ENCODE measurements around the gene CLDN9. TPM values are rescaled to one million over a fixed set of nuclear protein-coding genes. Genes with fewer than 3 reads are reported as not detected.

Gene CLDN9
- total RNA-seq, 2 experiments from 2014 or later: not detected

- DNase-seq (peak; percentile 28 to 90 (median 74)), ATAC-seq (ENCODE audit: poor library complexity) (peak; percentile 21)
- Histone ChIP-seq H3K36me3 (ENCODE audit: insufficient read depth, low read length) (peaks cover 11% of the 10 kb centered on the region), H3K4me1 (ENCODE audit: insufficient read depth, low read length) (peaks cover 77% of the 10 kb centered on the region), H3K27ac (ENCODE audit: low read depth in 1 of 2, low read length in 2 of 2) (peak overlapping the region; percentile 35 to 80), H3K9me3 (ENCODE audit: control insufficient read depth in 1 of 2, insufficient read depth in 1 of 2, low read length in 2 of 2) (no peaks in the 10 kb centered on the region), H3K4me3 (ENCODE audit: low read length) (peak overlapping the region; percentile 63), H3K27me3 (ENCODE audit: control insufficient read depth in 1 of 2, insufficient read depth in 2 of 2, low read length in 2 of 2) (peaks cover 3 to 4% of the 10 kb centered on the region in 2 experiments)
- CTCF ChIA-PET: interaction anchor here (1.4 to 5.4 kb wide), 7 partner anchors 10 to 108 kb away, joined by 3 to 38 read pairs (median 6); no protein-coding TSS in a partner anchor
- H3K36me3 Mint-ChIP-seq (ENCODE audit: low read depth): peaks cover 13% of the 10 kb centered on the region
- peak overlapping the region; percentile 66 for H3K4me3 Mint-ChIP-seq
- POLR2A ChIA-PET: interaction anchor here (1.0 to 3.3 kb wide), 6 partner anchors 8 to 261 kb away, joined by 3 to 24 read pairs (median 8); partner anchors contain the start of gene ZNF263
- H3K4me1 Mint-ChIP-seq (ENCODE audit: low read depth): peaks cover 49% of the 10 kb centered on the region
- TF ChIP-seq CTCF (IDR thresholded peaks at IDR 0.05): peak; percentile 28
- H3K27me3 Mint-ChIP-seq: no peaks in the 10 kb centered on the region
- intact Hi-C loops (cut with DNase I, micrococcal nuclease): loop anchor here (2.0 to 10.0 kb wide), 3 partner anchors 17 to 433 kb away; no protein-coding TSS in a partner anchor
- peak overlapping the region; percentile 78 for H3K27ac Mint-ChIP-seq
- no peaks in the 10 kb centered on the region for H3K9me3 Mint-ChIP-seq
Observed at GRCh38 chr16:3021449-3022207, 8.9 kb downstream of the CLDN9 start.

GRCh38 chr16:3022208-3022683 lies 9.5 kb downstream of the CLDN9 start:
- Histone ChIP-seq H3K4me1 (ENCODE audit: insufficient read depth, low read length) (peaks cover 77% of the 10 kb centered on the region), H3K4me3 (ENCODE audit: low read length) (no peak overlapping the region), H3K9me3 (ENCODE audit: control insufficient read depth in 1 of 2, insufficient read depth in 1 of 2, low read length in 2 of 2) (no peaks in the 10 kb centered on the region), H3K36me3 (ENCODE audit: insufficient read depth, low read length) (peaks cover 17% of the 10 kb centered on the region), H3K27me3 (ENCODE audit: control insufficient read depth in 1 of 2, insufficient read depth in 2 of 2, low read length in 2 of 2) (peaks cover 2 to 3% of the 10 kb centered on the region in 2 experiments), H3K27ac (ENCODE audit: low read depth in 1 of 2, low read length in 2 of 2) (peak overlapping the region; percentile 35 to 80)
- Mint-ChIP-seq H3K4me3 (peak overlapping the region; percentile 66), H3K27ac (peak overlapping the region; percentile 78), H3K4me1 (ENCODE audit: low read depth) (peaks cover 49% of the 10 kb centered on the region), H3K9me3 (no peaks in the 10 kb centered on the region), H3K36me3 (ENCODE audit: low read depth) (peaks cover 19% of the 10 kb centered on the region), H3K27me3 (no peaks in the 10 kb centered on the region)
- intact Hi-C loops (cut with DNase I, micrococcal nuclease): loop anchor here in 1 of 2 experiments (10.0 kb wide), 1 partner anchor 433 kb away; no protein-coding TSS in a partner anchor
- CTCF ChIA-PET: interaction anchor here (1.4 to 5.4 kb wide), 7 partner anchors 9 to 107 kb away, joined by 3 to 38 read pairs (median 6); no protein-coding TSS in a partner anchor
- DNase-seq: peak in 13 of 14 experiments; percentile 64 to 90 (median 81)
- TF ChIP-seq CTCF (IDR thresholded peaks at IDR 0.05): no peak
- POLR2A ChIA-PET: interaction anchor here (0.7 to 3.3 kb wide), 9 partner anchors 8 to 379 kb away, joined by 3 to 24 read pairs (median 5); partner anchors contain the start of genes ZNF174 and ZSCAN32
- peak; percentile 18 for ATAC-seq (ENCODE audit: poor library complexity)

GRCh38 chr16:3022684-3023414 lies 10.1 kb downstream of the CLDN9 start:
- ChIA-PET POLR2A (interaction anchor here (0.6 to 2.3 kb wide), 10 partner anchors 9 to 378 kb away, joined by 3 to 8 read pairs (median 4); partner anchors contain the start of genes ZNF174, ZNF213 and ZSCAN32), CTCF (interaction anchor here (1.4 to 5.4 kb wide), 5 partner anchors 9 to 107 kb away, joined by 4 to 38 read pairs (median 10); no protein-coding TSS in a partner anchor)
- Mint-ChIP-seq H3K4me1 (ENCODE audit: low read depth) (peaks cover 49% of the 10 kb centered on the region), H3K27ac (peak overlapping the region; percentile 78), H3K36me3 (ENCODE audit: low read depth) (peaks cover 22% of the 10 kb centered on the region), H3K27me3 (no peaks in the 10 kb centered on the region), H3K9me3 (no peaks in the 10 kb centered on the region), H3K4me3 (peak overlapping the region; percentile 66)
- H3K27ac ChIP-seq (ENCODE audit: low read depth in 1 of 2, low read length in 2 of 2): peak overlapping the region; percentile 20 to 80
- no peak for ATAC-seq (ENCODE audit: poor library complexity)
- intact Hi-C loops (cut with DNase I, micrococcal nuclease): loop anchor here in 1 of 2 experiments (10.0 kb wide), 1 partner anchor 432 kb away; no protein-coding TSS in a partner anchor
- peak overlapping the region; percentile 78 for H3K4me3 ChIP-seq (ENCODE audit: low read length)
- H3K27me3 ChIP-seq (ENCODE audit: control insufficient read depth in 1 of 2, insufficient read depth in 2 of 2, low read length in 2 of 2): peaks cover 0 to 1% of the 10 kb centered on the region in 2 experiments
- H3K36me3 ChIP-seq (ENCODE audit: insufficient read depth, low read length): peaks cover 20% of the 10 kb centered on the region
- peak in 4 of 14 experiments; percentile 27 to 63 (median 38) for DNase-seq
- no peaks in the 10 kb centered on the region for H3K9me3 ChIP-seq (ENCODE audit: control insufficient read depth in 1 of 2, insufficient read depth in 1 of 2, low read length in 2 of 2)
- TF ChIP-seq CTCF (IDR thresholded peaks at IDR 0.05): no peak
- H3K4me1 ChIP-seq (ENCODE audit: insufficient read depth, low read length): peaks cover 76% of the 10 kb centered on the region

All from CD4-positive, alpha-beta T cell (primary cell).